AML-193 (cell line): Measurements from ENCODE around the gene CHTOP.

ENCODE experiments used
- DNase-seq, 2 experiments: peaks; one replicate each; lab custom pipeline; 2025; lab: John Stamatoyannopoulos, UW

CHTOP gene

DNA sequence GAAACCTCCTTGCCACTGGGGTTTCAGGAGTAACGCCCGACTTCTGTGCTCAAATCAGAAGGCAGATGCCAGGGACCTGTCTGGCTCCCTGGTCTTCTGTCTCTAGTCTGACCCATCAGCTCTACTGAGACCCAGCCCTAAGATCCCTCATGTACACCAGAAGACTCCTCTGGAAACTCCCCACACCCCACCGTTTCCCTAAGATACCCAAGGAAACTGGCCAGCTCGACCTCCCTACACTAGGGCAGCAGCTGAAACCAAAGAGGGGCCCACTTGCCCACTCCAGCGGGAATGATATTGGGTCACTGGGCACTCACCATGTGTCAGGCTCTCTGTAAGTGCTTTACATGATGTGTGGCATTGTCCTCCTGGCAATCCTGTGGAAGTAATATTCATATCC, 20.5 kb upstream of the CHTOP start:
- no peak for DNase-seq

- DNase-seq, result no peak
These were observed 19.5 kb upstream of the CHTOP start for GRCh38 chr1:153614189-153614900.

GRCh38 chr1:153614906-153615305, 19.0 kb upstream of the CHTOP start:
- DNase-seq, result no peak

GRCh38 chr1:153615406-153615805, 18.5 kb upstream of the CHTOP start:
- no peak for DNase-seq

DNA sequence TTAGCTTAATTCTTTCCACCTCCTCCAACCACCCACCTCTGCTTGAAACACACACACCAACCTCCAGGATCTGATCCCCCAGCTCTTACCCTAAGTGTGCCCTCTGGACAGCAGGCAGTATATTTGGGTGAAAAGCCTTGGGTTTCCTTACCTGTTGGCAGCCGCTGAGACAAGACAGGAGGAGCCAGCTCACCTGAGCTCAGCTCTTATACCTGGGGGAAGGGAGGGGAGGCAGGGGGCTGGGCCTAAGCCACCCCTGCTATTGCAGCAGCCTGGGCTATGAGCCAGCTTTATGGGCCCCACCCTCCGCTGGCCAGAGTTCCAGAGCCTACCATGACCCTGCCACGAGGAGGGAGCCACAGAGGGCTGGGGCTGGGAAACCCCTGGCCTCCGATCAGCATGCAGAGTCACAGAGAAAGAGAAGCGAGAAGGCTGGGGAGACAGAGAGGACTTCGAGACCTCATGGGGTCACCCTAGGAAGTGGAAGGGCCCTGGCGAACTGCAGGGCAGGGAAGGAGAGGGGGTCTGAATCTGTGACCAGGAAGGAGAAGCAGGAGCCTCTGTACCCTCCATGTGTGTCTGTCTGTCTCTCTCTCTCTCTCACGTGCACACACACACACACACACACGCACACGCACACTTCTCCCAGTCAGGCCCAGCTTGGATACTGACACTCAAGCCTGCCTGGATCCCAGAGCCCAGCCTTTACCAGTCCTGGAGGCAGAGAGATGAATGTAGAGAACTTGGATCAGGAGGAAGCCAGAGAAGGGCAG, 17.5 kb upstream of the CHTOP start, which contains the start of gene S100A14:
S100A14 (minus strand) TSS at position 182 of the 773 bp plus-strand sequence. CDS start 467 bp downstream, outside the sequence.
- no peak for DNase-seq

GRCh38 chr1:153616917-153617311, 17.0 kb upstream of the CHTOP start:
- no peak for DNase-seq

DNA sequence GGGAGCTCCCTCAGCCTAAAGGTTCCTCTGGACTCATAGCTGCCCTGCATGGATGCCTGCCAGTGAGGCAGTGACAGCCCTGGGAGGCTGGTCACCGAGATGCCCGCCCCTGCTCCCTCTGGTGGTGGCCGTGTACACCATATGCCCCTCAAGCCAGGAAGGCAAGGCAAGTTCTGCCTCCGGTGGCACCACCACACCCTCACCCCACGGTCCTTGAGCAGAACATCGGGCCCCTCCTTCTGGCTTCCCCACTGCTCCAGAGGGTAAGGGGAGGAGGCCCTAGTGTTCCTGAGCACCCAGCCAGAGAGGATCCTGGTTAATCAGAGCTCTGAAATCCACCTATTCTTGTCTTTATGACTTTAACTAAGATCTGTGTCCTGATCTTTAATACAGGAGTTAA, 16.2 kb upstream of the CHTOP start:
- peak; percentile 33 to 61 for DNase-seq

GRCh38 chr1:153619171-153619570, 14.7 kb upstream of the CHTOP start:
- no peak for DNase-seq

DNA sequence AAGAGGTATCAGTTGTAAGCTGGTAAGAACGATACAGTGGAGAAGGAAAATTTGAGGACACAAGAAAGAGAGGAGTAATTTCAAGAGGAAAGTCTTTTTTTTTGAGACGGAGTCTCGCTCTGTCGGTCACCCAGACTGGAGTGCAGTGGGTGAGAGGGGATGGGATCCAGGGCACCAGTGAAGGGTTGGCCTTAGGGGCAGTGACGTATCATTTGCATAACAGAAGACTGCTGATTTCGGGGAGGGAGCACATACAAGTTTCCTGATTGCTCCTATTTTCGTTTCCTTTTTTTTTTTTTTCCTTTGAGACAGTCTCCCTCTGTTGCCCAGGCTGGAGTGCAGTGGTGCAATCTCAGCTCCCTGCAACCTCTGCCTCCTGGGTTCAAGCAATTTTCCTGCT, 10.8 kb upstream of the CHTOP start:
- no peak for DNase-seq

- no peak for DNase-seq
These were observed 8.8 kb upstream of the CHTOP start for GRCh38 chr1:153624965-153625611.

DNA sequence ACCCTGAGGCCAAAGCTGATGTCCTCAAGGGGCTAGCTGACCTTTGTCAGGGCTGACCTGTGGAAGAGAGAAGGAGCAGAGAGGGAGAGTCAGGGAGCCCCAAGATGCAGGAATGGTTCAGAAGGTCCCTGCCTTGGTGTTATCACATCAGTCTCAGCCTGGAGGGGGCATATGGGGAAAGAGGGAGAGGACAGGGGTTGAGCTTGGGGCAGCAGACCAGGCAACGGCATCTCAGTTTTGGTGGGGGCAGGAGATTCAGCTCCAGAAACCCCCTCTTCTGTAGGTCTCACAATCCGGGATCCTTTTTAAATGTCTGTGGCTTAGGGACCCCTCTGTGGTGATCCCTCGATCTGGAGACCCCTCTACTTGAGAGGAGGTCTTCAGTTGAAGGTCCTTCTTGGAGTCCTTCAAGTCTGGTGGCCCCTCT, 7.4 kb upstream of the CHTOP start:
- DNase-seq, result no peak

GRCh38 chr1:153626904-153627714, 6.8 kb upstream of the CHTOP start, which contains the start of gene S100A13:
Gene S100A13 (minus strand): TSS chr1:153627505. CDS start chr1:153626472, 1,033 bp downstream.
- DNase-seq, result no peak

- DNase-seq, result no peak
These were observed 5.9 kb upstream of the CHTOP start, which contains the start of gene S100A1 for GRCh38 chr1:153627715-153628626. Gene S100A1 (plus strand): TSS chr1:153628434. CDS start chr1:153630522, 2,088 bp downstream.

- DNase-seq, result no peak
These were observed 5.1 kb upstream of the CHTOP start for GRCh38 chr1:153628638-153629342.

DNA sequence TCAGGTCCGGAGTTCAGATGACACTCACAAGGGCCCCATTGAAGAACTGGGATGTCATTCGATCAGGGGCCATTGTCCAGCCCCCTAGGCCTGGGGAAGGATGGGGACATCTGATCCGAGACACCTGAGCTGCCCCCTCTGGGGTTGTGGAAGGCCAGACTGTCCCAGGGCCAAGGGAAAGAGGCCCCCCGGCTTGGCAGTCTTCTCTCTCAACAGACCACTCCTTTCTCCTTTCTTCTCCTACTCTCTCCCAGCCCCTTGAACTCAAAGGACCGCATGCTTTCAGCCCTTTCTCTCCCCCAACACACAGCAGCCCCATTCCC, 4.6 kb upstream of the CHTOP start:
- DNase-seq, result no peak

DNA sequence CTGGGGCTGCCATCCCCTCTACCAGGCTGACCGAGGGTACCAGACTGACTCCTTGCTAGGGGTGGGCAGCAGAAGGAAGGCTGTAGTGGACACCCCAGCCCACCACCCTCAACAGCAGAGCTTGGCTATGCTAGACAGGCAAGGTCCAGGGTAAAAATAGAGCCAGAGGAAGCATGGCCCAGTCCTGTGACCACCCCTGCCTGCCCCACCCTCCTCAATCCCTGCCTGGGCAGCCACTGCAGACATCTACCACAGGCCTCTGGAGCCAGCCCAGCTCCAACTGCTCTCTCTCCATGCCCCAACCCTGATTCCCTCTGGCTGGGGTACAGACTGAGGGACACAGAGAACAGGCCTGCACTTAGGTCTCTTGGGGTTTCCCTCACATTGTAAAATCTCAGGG, 3.9 kb upstream of the CHTOP start:
- no peak for DNase-seq

- DNase-seq, result no peak
These were observed 3.5 kb upstream of the CHTOP start for GRCh38 chr1:153630384-153630783.

GRCh38 chr1:153631047-153632022, 2.5 kb upstream of the CHTOP start:
- DNase-seq, result no peak

DNA sequence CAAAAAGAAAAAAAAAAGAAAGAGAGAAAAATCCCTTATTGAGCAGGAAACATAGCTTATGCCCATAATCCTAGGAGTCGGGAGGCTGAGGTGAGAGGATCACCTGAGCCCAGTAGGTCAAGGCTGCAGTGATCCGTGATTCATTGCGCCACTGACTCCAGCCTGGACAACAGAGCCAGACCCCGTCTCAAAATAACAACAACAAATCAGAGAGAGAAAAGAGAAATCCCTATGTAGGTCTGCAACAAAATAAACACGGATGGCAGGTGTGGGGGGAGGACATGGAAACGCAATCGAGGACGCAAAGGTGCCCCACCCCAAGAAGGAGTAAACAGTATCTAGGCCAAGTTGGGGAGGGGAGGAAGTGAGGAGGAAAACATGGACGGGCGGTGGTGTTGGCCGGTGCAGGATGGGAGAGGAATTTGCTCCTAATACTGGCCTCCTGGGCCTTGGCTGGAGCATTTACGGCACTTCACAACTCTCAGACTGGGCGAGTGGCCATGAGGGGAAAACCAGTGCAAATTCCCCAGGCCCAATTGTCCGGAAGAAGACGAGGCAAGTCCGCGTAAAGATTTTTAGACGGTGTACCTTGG, 609 bp upstream of the CHTOP start:
- no peak for DNase-seq
